GM12878 (cell line): ENCODE data around the gene RNF34. TPM values are rescaled to one million over a fixed set of nuclear protein-coding genes. Genes with fewer than 3 reads are reported as not detected.

ENCODE experiments used
- ATAC-seq: fragments of 200-7000 bp; cut with Tn5 transposase; 3 replicates; pipeline ENCODE4 v1.9.1; 2020; ENCODE audit warnings: mild to moderate bottlenecking, moderate library complexity
- BruUV-seq: library from RNA; stranded (reverse); fragments of 400-500 nt; replicated peaks from 2 replicates; lab custom pipeline; 2021; lab: Mats Ljungman, UMichigan
- CTCF ChIA-PET: fragments of 300-600 bp; sonication (Branson Sonifier 250); formaldehyde crosslinking; extraction: SDS; loops from one replicate; lab custom pipeline; 2021; ENCODE audit warnings: inconsistent platforms; lab: Yijun Ruan, JAX
- POLR2A ChIA-PET: fragments of 350-600 bp; formaldehyde crosslinking; extraction: SDS; loops from one replicate; lab custom pipeline; 2021; ENCODE audit warnings: inconsistent platforms; lab: Charles Lee
- RAD21 ChIA-PET: fragments of 300-600 bp; sonication (Branson Sonifier 250); formaldehyde crosslinking; loops from one replicate; lab custom pipeline; 2023; ENCODE audit warnings: antibody characterized with exemption; ENCODE audit not compliant: unreplicated experiment; lab: Charles Lee
- SMC1A ChIA-PET: fragments of 300-600 bp; sonication (Branson Sonifier 250); formaldehyde crosslinking; loops from one replicate; lab custom pipeline; 2023; ENCODE audit not compliant: unreplicated experiment, uncharacterized antibody; lab: Charles Lee
- DNase-seq: peaks from one replicate; pipeline ENCODE4 v3.0.0-alpha.2; 2011; ENCODE audit warnings: low read depth, low spot score
- FAIRE-seq: peaks from 3 replicates; lab custom pipeline; 2011; peaks lifted over from hg19 to GRCh38; lab: Jason Lieb, UNC
- H2AFZ ChIP-seq: 2 replicates; pipeline ENCODE4 v1.6.0; 2011; ENCODE audit warnings: low read depth, low read length, control low read depth; ENCODE audit not compliant: control insufficient read depth
- H3K27ac ChIP-seq: 2 replicates; pipeline ENCODE4 v1.5.1; 2011; ENCODE audit warnings: control low read depth; ENCODE audit not compliant: control insufficient read depth, insufficient read depth
- H3K27me3 ChIP-seq, 2 experiments: replicated peaks in 1 of 2; 2 replicates each; pipeline versions ENCODE4 v1.6.0 to v1.6.1; 2011; ENCODE audit warnings: low read length in 1 of 2; ENCODE audit not compliant: control insufficient read depth in 2 of 2, insufficient read depth in 2 of 2
- H3K36me3 ChIP-seq, 2 experiments: 2 replicates each; pipeline ENCODE4 v1.5.1; 2011; ENCODE audit warnings: low read length in 1 of 2; ENCODE audit not compliant: control insufficient read depth in 2 of 2, insufficient read depth in 2 of 2
- H3K4me1 ChIP-seq: 2 replicates; pipeline ENCODE4 v1.6.1; 2011; ENCODE audit warnings: mild to moderate bottlenecking, low read length, moderate library complexity, mixed read lengths; ENCODE audit not compliant: control insufficient read depth, insufficient read depth
- H3K4me2 ChIP-seq: 2 replicates; pipeline ENCODE4 v1.6.0; 2011; ENCODE audit warnings: control low read depth; ENCODE audit not compliant: control insufficient read depth, insufficient read depth
- H3K4me3 ChIP-seq: fragments of 200-600 bp; sonication (generic); 2 replicates; pipeline ENCODE4 v1.5.1; 2016
- H3K79me2 ChIP-seq: 2 replicates; pipeline ENCODE4 v1.6.0; 2011; ENCODE audit warnings: low read length; ENCODE audit not compliant: control insufficient read depth, insufficient read depth
- H3K9ac ChIP-seq: 2 replicates; pipeline ENCODE4 v1.8.0; 2011; ENCODE audit warnings: low read length, control low read depth, mixed read lengths; ENCODE audit not compliant: control insufficient read depth, insufficient read depth
- H3K9me3 ChIP-seq: replicated peaks from 3 replicates; pipeline ENCODE4 v1.5.1; 2011; ENCODE audit warnings: mild to moderate bottlenecking, low read length; ENCODE audit not compliant: control insufficient read depth, insufficient read depth
- H4K20me1 ChIP-seq: 2 replicates; pipeline ENCODE4 v1.6.0; 2011; ENCODE audit not compliant: control insufficient read depth, insufficient read depth
- BRCA1 ChIP-seq: IDR thresholded peaks from 2 replicates; pipeline ENCODE4 v1.6.1; 2011; ENCODE audit warnings: low read depth, low read length, improper control_type of control experiment
- IRF4 ChIP-seq: IDR thresholded peaks from 2 replicates; pipeline ENCODE4 v1.6.1; 2011; ENCODE audit warnings: low read depth, low read length
- IRF5 ChIP-seq: fragments of 450-650 bp; IDR thresholded peaks from 2 replicates; pipeline ENCODE4 v1.6.1; 2017; ENCODE audit warnings: borderline replicate concordance
- JUND ChIP-seq: IDR thresholded peaks from 2 replicates; pipeline ENCODE4 v1.6.1; 2012; ENCODE audit warnings: low read depth, mild to moderate bottlenecking, low read length, improper control_type of control experiment, moderate library complexity
- POLR2AphosphoS2 ChIP-seq: IDR thresholded peaks from 2 replicates; pipeline ENCODE4 v1.6.1; 2011; ENCODE audit warnings: low read depth, mild to moderate bottlenecking, low read length, improper control_type of control experiment, moderate library complexity
- YBX1 ChIP-seq: fragments of 450-650 bp; IDR thresholded peaks from 2 replicates; pipeline ENCODE4 v1.6.1; 2016; ENCODE audit warnings: antibody characterized with exemption
- YY1 ChIP-seq: IDR thresholded peaks from 2 replicates; pipeline ENCODE4 v1.6.1; 2011; ENCODE audit warnings: low read depth, mild to moderate bottlenecking, low read length
- WGBS: methylation state at CpG from one replicate; pipeline ENCODE4 v1.1.6; 2016; ENCODE audit warnings: low lambda C conversion rate; ENCODE audit not compliant: insufficient replicate concordance, insufficient coverage; ENCODE audit errors: missing lambda C conversion rate; 5-methylcytosine and 5-hydroxymethylcytosine counted together
- in situ Hi-C: fragments of 300-500 bp; cut with MboI; formaldehyde crosslinking; loops from 9 replicates; pipeline ENCODE4 v1.14.3; 2018; ENCODE audit warnings: mixed read lengths
- intact Hi-C: fragments of 100-400 bp; cut with micrococcal nuclease; formaldehyde crosslinking; loops from one replicate; pipeline ENCODE4 v1.14.2; 2022; ENCODE audit not compliant: unreplicated experiment
- polyA plus RNA-seq, 11 experiments: library from polyadenylated mRNA; depleted of rRNA in 4 of 11; unstranded in 6 of 11; stranded (reverse) in 5 of 11; fragments of >200 nt; fragmentation: Nextera tagmentation in 4 of 11; fragmentation: Illumina TruSeq in 1 of 11; extraction: Ambion mirVana in 4 of 11; extraction: Trizol in 1 of 11; gene quantifications; 1 replicate in 1 of 11; 2 replicates in 10 of 11; pipeline versions ENCODE4 v1.2.1 to v1.2.3, GENCODE V29; 2011 to 2016; ENCODE audit warnings: inconsistent platforms in 2 of 11, missing spikeins in 2 of 11, low read depth in 1 of 11
- total RNA-seq, 4 experiments: library from RNA; depleted of rRNA in 3 of 4; stranded (reverse); fragments of >200 nt in 3 of 4; fragmentation: Illumina TruSeq in 1 of 4; extraction: Trizol in 1 of 4; gene quantifications; 2 replicates each; pipeline versions ENCODE4 v1.2.1 to v1.2.3, GENCODE V29; 2013 to 2021
- TF ChIP-seq, protein P1 (sequence below): IDR thresholded peaks from 2 replicates; pipeline ENCODE4 v1.6.1; 2012; ENCODE audit warnings: mild to moderate bottlenecking, low read depth, low read length
- TF ChIP-seq, protein P2 (sequence below): IDR thresholded peaks from 2 replicates; pipeline ENCODE4 v1.6.1; 2012; ENCODE audit warnings: improper control_type of control experiment, low read depth, low read length; ENCODE audit not compliant: insufficient replicate concordance

RNF34 gene
- total and polyA plus RNA-seq, 10 of the 15 experiments (the other 5 are each of a cell fraction or from before 2014, with no cell fraction given) = 63.6 to 199 (median 115) TPM

GRCh38 chr12:121358073-121358472, 41.8 kb upstream of the RNF34 start (continued):
- TF ChIP-seq, protein P1, sequence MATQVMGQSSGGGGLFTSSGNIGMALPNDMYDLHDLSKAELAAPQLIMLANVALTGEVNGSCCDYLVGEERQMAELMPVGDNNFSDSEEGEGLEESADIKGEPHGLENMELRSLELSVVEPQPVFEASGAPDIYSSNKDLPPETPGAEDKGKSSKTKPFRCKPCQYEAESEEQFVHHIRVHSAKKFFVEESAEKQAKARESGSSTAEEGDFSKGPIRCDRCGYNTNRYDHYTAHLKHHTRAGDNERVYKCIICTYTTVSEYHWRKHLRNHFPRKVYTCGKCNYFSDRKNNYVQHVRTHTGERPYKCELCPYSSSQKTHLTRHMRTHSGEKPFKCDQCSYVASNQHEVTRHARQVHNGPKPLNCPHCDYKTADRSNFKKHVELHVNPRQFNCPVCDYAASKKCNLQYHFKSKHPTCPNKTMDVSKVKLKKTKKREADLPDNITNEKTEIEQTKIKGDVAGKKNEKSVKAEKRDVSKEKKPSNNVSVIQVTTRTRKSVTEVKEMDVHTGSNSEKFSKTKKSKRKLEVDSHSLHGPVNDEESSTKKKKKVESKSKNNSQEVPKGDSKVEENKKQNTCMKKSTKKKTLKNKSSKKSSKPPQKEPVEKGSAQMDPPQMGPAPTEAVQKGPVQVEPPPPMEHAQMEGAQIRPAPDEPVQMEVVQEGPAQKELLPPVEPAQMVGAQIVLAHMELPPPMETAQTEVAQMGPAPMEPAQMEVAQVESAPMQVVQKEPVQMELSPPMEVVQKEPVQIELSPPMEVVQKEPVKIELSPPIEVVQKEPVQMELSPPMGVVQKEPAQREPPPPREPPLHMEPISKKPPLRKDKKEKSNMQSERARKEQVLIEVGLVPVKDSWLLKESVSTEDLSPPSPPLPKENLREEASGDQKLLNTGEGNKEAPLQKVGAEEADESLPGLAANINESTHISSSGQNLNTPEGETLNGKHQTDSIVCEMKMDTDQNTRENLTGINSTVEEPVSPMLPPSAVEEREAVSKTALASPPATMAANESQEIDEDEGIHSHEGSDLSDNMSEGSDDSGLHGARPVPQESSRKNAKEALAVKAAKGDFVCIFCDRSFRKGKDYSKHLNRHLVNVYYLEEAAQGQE = no peak

DNA sequence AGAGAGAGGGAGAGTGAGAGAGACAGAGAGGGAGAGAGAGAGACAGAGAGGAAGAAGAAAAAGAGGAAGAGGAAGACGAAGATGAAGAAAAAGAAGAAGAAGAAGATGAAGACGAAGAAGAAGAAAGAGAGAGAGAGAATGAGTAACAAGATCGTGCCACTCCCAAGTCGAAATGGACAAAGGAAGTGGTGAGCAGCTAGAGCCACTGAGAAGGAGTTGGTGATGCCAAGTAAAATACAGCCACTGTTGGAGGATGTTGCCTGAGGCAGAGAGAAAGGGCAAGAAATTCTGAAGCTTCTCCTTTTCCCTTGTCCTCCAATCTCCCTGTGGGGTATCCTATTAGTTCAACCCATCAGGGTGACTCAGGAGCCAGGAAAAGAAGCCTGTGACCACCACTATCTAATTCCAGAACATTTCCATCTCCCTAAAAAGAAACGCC, 35.2 kb upstream of the RNF34 start:
- ChIA-PET POLR2A (no interaction called here), SMC1A (no interaction called here), RAD21 (no interaction called here), CTCF (interaction anchor here (0.7 kb wide), 1 partner anchor 318 kb away, joined by 3 read pairs; no protein-coding TSS in a partner anchor)
- H2AFZ ChIP-seq = no peak overlapping the region
- H3K9ac ChIP-seq = no peak overlapping the region
- H3K27ac ChIP-seq = no peak overlapping the region
- WGBS = 8% methylated on average over 5 of the region's 5 CpGs
- intact Hi-C loops (no loop called here), in situ Hi-C loops (no loop called here)
- no peaks in the 10 kb centered on the region for H3K4me1 ChIP-seq
- ATAC-seq (no peak), FAIRE-seq (no peak), DNase-seq (no peak)
- H3K4me2 ChIP-seq = no peak overlapping the region
- H3K27me3 ChIP-seq = no peaks in the 10 kb centered on the region
- no peaks in the 10 kb centered on the region for H3K79me2 ChIP-seq
- TF ChIP-seq POLR2AphosphoS2 (no peak), YY1 (no peak), YBX1 (no peak), IRF5 (no peak), JUND (no peak), IRF4 (no peak), BRCA1 (no peak)
- TF ChIP-seq, protein P2, sequence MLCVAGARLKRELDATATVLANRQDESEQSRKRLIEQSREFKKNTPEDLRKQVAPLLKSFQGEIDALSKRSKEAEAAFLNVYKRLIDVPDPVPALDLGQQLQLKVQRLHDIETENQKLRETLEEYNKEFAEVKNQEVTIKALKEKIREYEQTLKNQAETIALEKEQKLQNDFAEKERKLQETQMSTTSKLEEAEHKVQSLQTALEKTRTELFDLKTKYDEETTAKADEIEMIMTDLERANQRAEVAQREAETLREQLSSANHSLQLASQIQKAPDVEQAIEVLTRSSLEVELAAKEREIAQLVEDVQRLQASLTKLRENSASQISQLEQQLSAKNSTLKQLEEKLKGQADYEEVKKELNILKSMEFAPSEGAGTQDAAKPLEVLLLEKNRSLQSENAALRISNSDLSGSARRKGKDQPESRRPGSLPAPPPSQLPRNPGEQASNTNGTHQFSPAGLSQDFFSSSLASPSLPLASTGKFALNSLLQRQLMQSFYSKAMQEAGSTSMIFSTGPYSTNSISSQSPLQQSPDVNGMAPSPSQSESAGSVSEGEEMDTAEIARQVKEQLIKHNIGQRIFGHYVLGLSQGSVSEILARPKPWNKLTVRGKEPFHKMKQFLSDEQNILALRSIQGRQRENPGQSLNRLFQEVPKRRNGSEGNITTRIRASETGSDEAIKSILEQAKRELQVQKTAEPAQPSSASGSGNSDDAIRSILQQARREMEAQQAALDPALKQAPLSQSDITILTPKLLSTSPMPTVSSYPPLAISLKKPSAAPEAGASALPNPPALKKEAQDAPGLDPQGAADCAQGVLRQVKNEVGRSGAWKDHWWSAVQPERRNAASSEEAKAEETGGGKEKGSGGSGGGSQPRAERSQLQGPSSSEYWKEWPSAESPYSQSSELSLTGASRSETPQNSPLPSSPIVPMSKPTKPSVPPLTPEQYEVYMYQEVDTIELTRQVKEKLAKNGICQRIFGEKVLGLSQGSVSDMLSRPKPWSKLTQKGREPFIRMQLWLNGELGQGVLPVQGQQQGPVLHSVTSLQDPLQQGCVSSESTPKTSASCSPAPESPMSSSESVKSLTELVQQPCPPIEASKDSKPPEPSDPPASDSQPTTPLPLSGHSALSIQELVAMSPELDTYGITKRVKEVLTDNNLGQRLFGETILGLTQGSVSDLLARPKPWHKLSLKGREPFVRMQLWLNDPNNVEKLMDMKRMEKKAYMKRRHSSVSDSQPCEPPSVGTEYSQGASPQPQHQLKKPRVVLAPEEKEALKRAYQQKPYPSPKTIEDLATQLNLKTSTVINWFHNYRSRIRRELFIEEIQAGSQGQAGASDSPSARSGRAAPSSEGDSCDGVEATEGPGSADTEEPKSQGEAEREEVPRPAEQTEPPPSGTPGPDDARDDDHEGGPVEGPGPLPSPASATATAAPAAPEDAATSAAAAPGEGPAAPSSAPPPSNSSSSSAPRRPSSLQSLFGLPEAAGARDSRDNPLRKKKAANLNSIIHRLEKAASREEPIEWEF = no peak
- BruUV-seq = no TSS peak
- H4K20me1 ChIP-seq = no peaks in the 10 kb centered on the region
- no peak overlapping the region for H3K4me3 ChIP-seq
- H3K36me3 ChIP-seq = no peaks in the 10 kb centered on the region
- no peaks in the 10 kb centered on the region for H3K9me3 ChIP-seq
